Heart right ventricle (tissue), 16 donors: ENCODE measurements around the gene ALG12. TPM values are rescaled to one million over a fixed set of nuclear protein-coding genes. Genes with fewer than 3 reads are reported as not detected.

Experiments used
- ATAC-seq, 8 donors: fragments of 200-7000 bp; cut with Tn5 transposase; one replicate each; pipeline ENCODE4 v1.9.1; 2020; ENCODE audit warnings: mild to moderate bottlenecking in 8 of 8, moderate library complexity in 8 of 8, moderate number of reproducible peaks in 1 of 8
- DNase-seq, 2 donors: peaks; one replicate each; pipeline ENCODE4 v3.0.0-alpha.2; 2020
- H3K27ac ChIP-seq, 10 donors: fragments of 200-600 bp; sonication (generic) in 2 of 10; one replicate each; pipeline versions ENCODE4 v1.5.0 to v1.8.0; 2020 to 2022; ENCODE audit warnings: mild to moderate bottlenecking in 3 of 10
- H3K27me3 ChIP-seq, 7 donors: fragments of 200-600 bp; one replicate each; pipeline ENCODE4 v1.8.0; 2021 to 2022; ENCODE audit warnings: mild to moderate bottlenecking in 2 of 7
- H3K36me3 ChIP-seq, 9 donors: fragments of 200-600 bp; sonication (generic) in 1 of 9; one replicate each; pipeline versions ENCODE4 v1.5.0 to v1.8.0; 2020 to 2022; ENCODE audit warnings: mild to moderate bottlenecking in 2 of 9
- H3K4me1 ChIP-seq, 9 donors: fragments of 200-600 bp; sonication (generic) in 1 of 9; one replicate each; pipeline versions ENCODE4 v1.5.0 to v1.8.0; 2020 to 2022; ENCODE audit warnings: mild to moderate bottlenecking in 4 of 9
- H3K4me3 ChIP-seq, 10 donors: fragments of 200-600 bp; sonication (generic) in 2 of 10; one replicate each; pipeline versions ENCODE4 v1.5.0 to v1.8.0; 2020 to 2022; ENCODE audit warnings: mild to moderate bottlenecking in 7 of 10, moderate library complexity in 2 of 10
- H3K9me3 ChIP-seq, 11 donors: fragments of 200-600 bp in 10 of 11; sonication (generic) in 2 of 11; one replicate each; pipeline versions ENCODE4 v1.5.0 to v1.8.0; 2013 to 2022; ENCODE audit warnings: mild to moderate bottlenecking in 2 of 11, control low read depth in 1 of 11, moderate library complexity in 1 of 11
- CTCF ChIP-seq, 9 donors: fragments of 200-600 bp; sonication (generic) in 2 of 9; IDR thresholded peaks; one replicate each; pipeline versions ENCODE4 v1.5.0 to v1.8.0; 2021 to 2022; ENCODE audit warnings: antibody characterized with exemption in 9 of 9, mild to moderate bottlenecking in 5 of 9, moderate library complexity in 1 of 9
- WGBS, 2 donors: extraction: QIAGEN DNeasy Blood & Tissue Kit; methylation state at CpG; one replicate each; pipeline ENCODE4 v1.1.7; 2013; ENCODE audit warnings: inconsistent platforms in 1 of 2; 5-methylcytosine and 5-hydroxymethylcytosine counted together
- intact Hi-C, 10 donors: fragments of 100-400 bp; cut with DNase I; formaldehyde crosslinking; loops; one replicate each; pipeline versions ENCODE4 v1.11.1 to v1.14.2; 2022
- polyA plus RNA-seq, 2 donors: library from polyadenylated mRNA; stranded (reverse); fragments of 200-250 nt; gene quantifications; one replicate each; pipeline ENCODE4 v1.2.3, GENCODE V29; 2013
- total RNA-seq, 10 donors: library from RNA; stranded (reverse); fragmentation: NEBNext Ultra II Directional in 3 of 10; extraction: Animal tissue kit (Norgen Biotek cat#: 25700) in 3 of 10; gene quantifications; one replicate each; pipeline versions ENCODE4 v1.2.1 to v1.2.4, GENCODE V29; 2021 to 2023
- donor health status: Arrhythmogenic right ventricular cardiomyopathy.
- donor health status: ischemic (EF 13 %, LVEDD 7.1; RV severe dilation, severe dysfunction).
- donor health status: healthy with polysubstance abuse.
- donor health status: DM: no; HTN: yes; CAD: no.
- donor health status: DM: no; HTN: no; CAD: no.
- donor health status: ischemic (EF 25% LVEDD 6.9; RV normal size, moderate dysfunction).
- donor health status: ischemic (EF 25% LVEDD 5.7; RV mildly dilated, moderate dysfunction).
- donor health status: healthy.
- donor health status: DM: yes; HTN: yes; CAD: no.
- donor health status: Ischemic cardiomyopathy.
- donor health status: ischemic (EF 35%, LVEDD 5.7; RV mildly dilated, moderate dysfunction).
- donor health status: nonischemic (EF 11% LVEDD 7.7; RV severe dilation, severe dysfunction).
- donor health status: DM: yes; HTN: yes; CAD: no.
- donor health status: PGD.
- donor health status: ischemic (EF 29% LVEDD 5.4; RV normal size, mild dysfunction).
- donor health status: nonischemic (EF 23%, LVEDD 6.1; RV moderate dilation, normal function).

The ALG12 gene
- total and polyA plus RNA-seq, 12 donors = 9.6 to 19.8 (median 14.1) TPM

GRCh38 chr22:49882519-49883293 lies 35.5 kb downstream of the ALG12 start:
- no peak for TF ChIP-seq CTCF (IDR thresholded peaks at IDR 0.05)
- DNase-seq (no peak), ATAC-seq (peak in 2 of 8 donors; percentile 24 to 30)
- Histone ChIP-seq H3K9me3 (peaks cover 0 to 6% (median 0%) of the 10 kb centered on the region in 11 donors), H3K27me3 (no peaks in the 10 kb centered on the region), H3K4me1 (peaks cover 0 to 20% (median 0%) of the 10 kb centered on the region in 9 donors), H3K36me3 (peaks cover 0 to 55% (median 20%) of the 10 kb centered on the region in 9 donors), H3K4me3 (no peak overlapping the region), H3K27ac (no peak overlapping the region)
- intact Hi-C loops = no loop called here
- 56 to 66% methylated on average over 21 of the region's 21 CpGs for WGBS, 2 donors

- ATAC-seq (no peak), DNase-seq (no peak)
- Histone ChIP-seq H3K4me3 (no peak overlapping the region), H3K4me1 (peaks cover 0 to 20% (median 0%) of the 10 kb centered on the region in 9 donors), H3K27ac (no peak overlapping the region), H3K9me3 (peaks cover 0 to 6% (median 0%) of the 10 kb centered on the region in 11 donors), H3K36me3 (peaks cover 0 to 47% (median 14%) of the 10 kb centered on the region in 9 donors), H3K27me3 (no peaks in the 10 kb centered on the region)
- 94 to 98% methylated on average over 2 of the region's 2 CpGs for WGBS, 2 donors
- intact Hi-C loops = no loop called here
- TF ChIP-seq CTCF (IDR thresholded peaks at IDR 0.05) = no peak
These were observed 36.4 kb downstream of the ALG12 start for GRCh38 chr22:49881856-49882255.

GRCh38 chr22:49880281-49880680 lies 38.0 kb downstream of the ALG12 start:
- H3K4me1 ChIP-seq = peaks cover 0 to 20% (median 0%) of the 10 kb centered on the region in 9 donors
- no peak for DNase-seq
- no peak overlapping the region for H3K4me3 ChIP-seq
- TF ChIP-seq CTCF (IDR thresholded peaks at IDR 0.05) = no peak
- peaks cover 0 to 6% (median 0%) of the 10 kb centered on the region in 11 donors for H3K9me3 ChIP-seq
- no peak overlapping the region for H3K27ac ChIP-seq
- H3K36me3 ChIP-seq = peaks cover 0 to 34% (median 11%) of the 10 kb centered on the region in 9 donors
- H3K27me3 ChIP-seq = no peaks in the 10 kb centered on the region
- no peak for ATAC-seq
- WGBS, 2 donors = 48 to 55% methylated on average over 20 of the region's 20 CpGs
- intact Hi-C loops = no loop called here

- TF ChIP-seq CTCF (IDR thresholded peaks at IDR 0.05) = no peak
- H3K4me3 ChIP-seq = no peak overlapping the region
- H3K27me3 ChIP-seq = no peaks in the 10 kb centered on the region
- H3K36me3 ChIP-seq = peaks cover 0 to 30% (median 10%) of the 10 kb centered on the region in 9 donors
- peaks cover 0 to 20% (median 0%) of the 10 kb centered on the region in 9 donors for H3K4me1 ChIP-seq
- ATAC-seq (no peak), DNase-seq (no peak)
- intact Hi-C loops = no loop called here
- WGBS, 2 donors = 92 to 94% methylated on average over 9 of the region's 9 CpGs
- no peak overlapping the region for H3K27ac ChIP-seq
- peaks cover 0 to 6% (median 0%) of the 10 kb centered on the region in 11 donors for H3K9me3 ChIP-seq
These were observed 38.4 kb downstream of the ALG12 start for GRCh38 chr22:49879871-49880270.
